Rectal smooth muscle tissue (tissue), 1 donor: ENCODE measurements around the gene SDF2L1.
"Not testable (repeated sequence)": the region's sequence is repeated elsewhere in the genome, so short reads cannot be mapped to it uniquely, and the experiment has no call there.

Source experiments
- H3K27ac ChIP-seq: one replicate; pipeline ENCODE4 v1.7.0; 2013; ENCODE audit warnings: low read depth, low read length, inconsistent platforms
- H3K27me3 ChIP-seq: one replicate; pipeline ENCODE4 v1.7.0; 2013; ENCODE audit warnings: low read length; ENCODE audit not compliant: control insufficient read depth, insufficient read depth
- H3K36me3 ChIP-seq: one replicate; pipeline ENCODE4 v1.7.0; 2013; ENCODE audit warnings: low read length; ENCODE audit not compliant: control insufficient read depth, insufficient read depth
- H3K4me1 ChIP-seq: one replicate; pipeline ENCODE4 v1.7.0; 2013; ENCODE audit warnings: low read length; ENCODE audit not compliant: control insufficient read depth, insufficient read depth
- H3K4me3 ChIP-seq: one replicate; pipeline ENCODE4 v1.7.0; 2013; ENCODE audit warnings: low read length
- H3K9ac ChIP-seq: one replicate; pipeline ENCODE4 v1.7.0; 2013; ENCODE audit warnings: low read length

The SDF2L1 gene

GRCh38 chr22:21682385-21683175 is 40.5 kb downstream of the SDF2L1 start:
- H3K4me1 ChIP-seq, result no peaks in the 10 kb centered on the region
- H3K4me3 ChIP-seq, result no peak overlapping the region
- no peaks in the 10 kb centered on the region for H3K27me3 ChIP-seq
- peaks cover 24% of the 10 kb centered on the region for H3K36me3 ChIP-seq
- no peak overlapping the region for H3K27ac ChIP-seq
- H3K9ac ChIP-seq, result no peak overlapping the region

- Histone ChIP-seq H3K9ac (no peak overlapping the region), H3K27ac (no peak overlapping the region), H3K27me3 (no peaks in the 10 kb centered on the region), H3K4me1 (no peaks in the 10 kb centered on the region), H3K36me3 (peaks cover 28% of the 10 kb centered on the region), H3K4me3 (no peak overlapping the region)
Measured at GRCh38 chr22:21683401-21683811, 41.3 kb downstream of the SDF2L1 start.

- H3K27me3 ChIP-seq, result no peaks in the 10 kb centered on the region
- H3K4me1 ChIP-seq, result no peaks in the 10 kb centered on the region
- H3K27ac ChIP-seq, result no peak overlapping the region
- no peak overlapping the region for H3K9ac ChIP-seq
- no peak overlapping the region for H3K4me3 ChIP-seq
- H3K36me3 ChIP-seq, result peaks cover 30% of the 10 kb centered on the region
Measured at GRCh38 chr22:21684492-21685163, 42.5 kb downstream of the SDF2L1 start.

- H3K27ac ChIP-seq, result no peak overlapping the region
- no peaks in the 10 kb centered on the region for H3K4me1 ChIP-seq
- peaks cover 30% of the 10 kb centered on the region for H3K36me3 ChIP-seq
- no peak overlapping the region for H3K9ac ChIP-seq
- H3K4me3 ChIP-seq, result no peak overlapping the region
- H3K27me3 ChIP-seq, result no peaks in the 10 kb centered on the region
Measured at GRCh38 chr22:21685164-21685513, 43.0 kb downstream of the SDF2L1 start.

GRCh38 chr22:21686193-21686608 is 44.1 kb downstream of the SDF2L1 start:
- Histone ChIP-seq H3K27me3 (no peaks in the 10 kb centered on the region), H3K36me3 (peaks cover 27% of the 10 kb centered on the region), H3K9ac (no peak overlapping the region), H3K4me1 (no peaks in the 10 kb centered on the region), H3K4me3 (no peak overlapping the region), H3K27ac (no peak overlapping the region)

- no peaks in the 10 kb centered on the region for H3K4me1 ChIP-seq
- no peak overlapping the region for H3K9ac ChIP-seq
- H3K4me3 ChIP-seq, result no peak overlapping the region
- no peak overlapping the region for H3K27ac ChIP-seq
- H3K27me3 ChIP-seq, result no peaks in the 10 kb centered on the region
- H3K36me3 ChIP-seq, result peaks cover 29% of the 10 kb centered on the region
Measured at GRCh38 chr22:21686634-21687393, 44.7 kb downstream of the SDF2L1 start.

- no peaks in the 10 kb centered on the region for H3K4me1 ChIP-seq
- H3K27ac ChIP-seq, result no peak overlapping the region
- no peaks in the 10 kb centered on the region for H3K27me3 ChIP-seq
- H3K4me3 ChIP-seq, result no peak overlapping the region
- H3K36me3 ChIP-seq, result peaks cover 25% of the 10 kb centered on the region
- no peak overlapping the region for H3K9ac ChIP-seq
Measured at GRCh38 chr22:21687685-21688259, 45.7 kb downstream of the SDF2L1 start.

- Histone ChIP-seq H3K36me3 (peaks cover 19% of the 10 kb centered on the region), H3K4me1 (no peaks in the 10 kb centered on the region), H3K9ac (no peak overlapping the region), H3K27ac (no peak overlapping the region), H3K4me3 (no peak overlapping the region), H3K27me3 (no peaks in the 10 kb centered on the region)
Measured at GRCh38 chr22:21688341-21688705, 46.2 kb downstream of the SDF2L1 start.

GRCh38 chr22:21688706-21689381 is 46.7 kb downstream of the SDF2L1 start:
- no peak overlapping the region for H3K27ac ChIP-seq
- H3K4me3 ChIP-seq, result no peak overlapping the region
- H3K4me1 ChIP-seq, result no peaks in the 10 kb centered on the region
- H3K9ac ChIP-seq, result no peak overlapping the region
- H3K36me3 ChIP-seq, result peaks cover 21% of the 10 kb centered on the region
- H3K27me3 ChIP-seq, result no peaks in the 10 kb centered on the region

- no peaks in the 10 kb centered on the region for H3K4me1 ChIP-seq
- H3K4me3 ChIP-seq, result no peak overlapping the region
- H3K27ac ChIP-seq, result no peak overlapping the region
- peaks cover 25% of the 10 kb centered on the region for H3K36me3 ChIP-seq
- H3K9ac ChIP-seq, result no peak overlapping the region
- no peaks in the 10 kb centered on the region for H3K27me3 ChIP-seq
Measured at GRCh38 chr22:21690401-21690801, 48.3 kb downstream of the SDF2L1 start.

- no peak overlapping the region for H3K4me3 ChIP-seq
- H3K27me3 ChIP-seq, result no peaks in the 10 kb centered on the region
- peaks cover 25% of the 10 kb centered on the region for H3K36me3 ChIP-seq
- no peak overlapping the region for H3K27ac ChIP-seq
- no peak overlapping the region for H3K9ac ChIP-seq
- H3K4me1 ChIP-seq, result no peaks in the 10 kb centered on the region
Measured at GRCh38 chr22:21691816-21692215, 49.7 kb downstream of the SDF2L1 start.

- H3K36me3 ChIP-seq, result peaks cover 27% of the 10 kb centered on the region
- not testable (repeated sequence) for H3K27ac ChIP-seq, H3K9ac ChIP-seq, H3K4me1 ChIP-seq, H3K27me3 ChIP-seq, H3K4me3 ChIP-seq
Measured at GRCh38 chr22:21692856-21693255, 50.8 kb downstream of the SDF2L1 start.
